ENCODE results near the gene CDK14. TPM values are rescaled to one million over a fixed set of nuclear protein-coding genes. Genes with fewer than 3 reads are reported as not detected.

Gene CDK14
- total and polyA plus RNA-seq, 2 donors (not counting 1 experiment from before 2014, with no cell fraction given) = 23.6 to 41.1 TPM

- Histone ChIP-seq H3K79me2 (ENCODE audit: control insufficient read depth, insufficient read depth, low read length) (peaks cover 17% of the 10 kb centered on the region), H4K20me1 (ENCODE audit: control insufficient read depth, extremely low read depth, insufficient read depth, low read length) (no peaks in the 10 kb centered on the region), H2AFZ (ENCODE audit: low read length) (no peak overlapping the region), H3K27me3 (ENCODE audit: control insufficient read depth, insufficient read depth, low read length) (no peaks in the 10 kb centered on the region), H3K9me3 (ENCODE audit: control insufficient read depth, insufficient read depth, low read depth, low read length) (no peaks in the 10 kb centered on the region), H3K36me3 (ENCODE audit: control insufficient read depth, insufficient read depth, low read length) (no peaks in the 10 kb centered on the region), H3K9ac (ENCODE audit: insufficient read depth, low read length) (no peak overlapping the region), H3K4me2 (ENCODE audit: extremely low read depth, insufficient read depth, low read length) (peak overlapping the region; percentile 29), H3K27ac (ENCODE audit: insufficient read depth, low read length) (no peak overlapping the region), H3K4me3 (replicated peaks in 1 of 4; ENCODE audit: control extremely low read depth in 1 of 4, insufficient read depth in 1 of 4, low read depth in 3 of 4, low read length in 4 of 4) (no peak overlapping the region), H3K4me1 (ENCODE audit: control insufficient read depth, extremely low read depth, insufficient read depth, low read length) (peaks cover 3% of the 10 kb centered on the region)
- DNase-seq (ENCODE audit: low read depth in 2 of 2) = no peak
- TF ChIP-seq CTCF (conservative IDR thresholded peaks at IDR 0.05 in 1 of 2, IDR thresholded peaks at IDR 0.05 in 1 of 2; ENCODE audit: low read depth in 1 of 2, low read length in 2 of 2) (no peak), EZH2 (IDR thresholded peaks at IDR 0.05; ENCODE audit: low read length, missing control alignments) (no peak)
These were observed 81.6 kb downstream of the CDK14 start for GRCh38 chr7:90677486-90678404.

GRCh38 chr7:90678986-90679385 is 82.9 kb downstream of the CDK14 start:
- H3K27ac ChIP-seq (ENCODE audit: insufficient read depth, low read length) = no peak overlapping the region
- no peaks in the 10 kb centered on the region for H4K20me1 ChIP-seq (ENCODE audit: control insufficient read depth, extremely low read depth, insufficient read depth, low read length)
- H3K4me1 ChIP-seq (ENCODE audit: control insufficient read depth, extremely low read depth, insufficient read depth, low read length) = peaks cover 5% of the 10 kb centered on the region
- H3K9ac ChIP-seq (ENCODE audit: insufficient read depth, low read length) = no peak overlapping the region
- H3K4me2 ChIP-seq (ENCODE audit: extremely low read depth, insufficient read depth, low read length) = no peak overlapping the region
- H3K9me3 ChIP-seq (ENCODE audit: control insufficient read depth, insufficient read depth, low read depth, low read length) = no peaks in the 10 kb centered on the region
- H3K4me3 ChIP-seq (replicated peaks in 1 of 4; ENCODE audit: control extremely low read depth in 1 of 4, insufficient read depth in 1 of 4, low read depth in 3 of 4, low read length in 4 of 4) = no peak overlapping the region
- no peaks in the 10 kb centered on the region for H3K36me3 ChIP-seq (ENCODE audit: control insufficient read depth, insufficient read depth, low read length)
- H3K27me3 ChIP-seq (ENCODE audit: control insufficient read depth, insufficient read depth, low read length) = no peaks in the 10 kb centered on the region
- peaks cover 23% of the 10 kb centered on the region for H3K79me2 ChIP-seq (ENCODE audit: control insufficient read depth, insufficient read depth, low read length)
- no peak overlapping the region for H2AFZ ChIP-seq (ENCODE audit: low read length)
- no peak for DNase-seq (ENCODE audit: low read depth in 2 of 2)
- TF ChIP-seq CTCF (conservative IDR thresholded peaks at IDR 0.05 in 1 of 2, IDR thresholded peaks at IDR 0.05 in 1 of 2; ENCODE audit: low read depth in 1 of 2, low read length in 2 of 2) = no peak

DNA sequence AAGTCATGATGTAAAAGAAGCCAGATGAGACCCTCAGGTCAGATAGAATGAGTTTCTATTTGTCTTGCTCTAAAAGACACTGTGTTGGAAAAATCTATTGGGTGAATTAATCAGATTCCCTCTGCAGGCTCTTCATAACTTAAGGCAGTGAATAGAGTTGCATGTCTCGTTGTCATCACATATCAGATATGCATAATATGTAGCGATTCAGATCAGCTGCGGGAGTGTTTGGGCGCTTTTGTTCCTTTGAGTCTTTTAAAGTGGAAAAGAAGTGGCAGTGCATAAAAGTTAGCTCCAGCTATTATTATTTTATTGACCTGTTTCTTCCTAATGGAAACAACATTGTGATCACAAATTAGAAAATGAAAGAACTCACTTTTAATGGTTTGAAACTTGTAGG is 84.4 kb downstream of the CDK14 start:
- no peak overlapping the region for H3K4me2 ChIP-seq (ENCODE audit: extremely low read depth, insufficient read depth, low read length)
- H2AFZ ChIP-seq (ENCODE audit: low read length) = no peak overlapping the region
- H3K9me3 ChIP-seq (ENCODE audit: control insufficient read depth, insufficient read depth, low read depth, low read length) = no peaks in the 10 kb centered on the region
- no peak for DNase-seq (ENCODE audit: low read depth in 2 of 2)
- H3K4me1 ChIP-seq (ENCODE audit: control insufficient read depth, extremely low read depth, insufficient read depth, low read length) = peaks cover 5% of the 10 kb centered on the region
- no peaks in the 10 kb centered on the region for H3K36me3 ChIP-seq (ENCODE audit: control insufficient read depth, insufficient read depth, low read length)
- H3K27ac ChIP-seq (ENCODE audit: insufficient read depth, low read length) = no peak overlapping the region
- TF ChIP-seq EZH2 (IDR thresholded peaks at IDR 0.05; ENCODE audit: low read length, missing control alignments) (no peak), CTCF (conservative IDR thresholded peaks at IDR 0.05 in 1 of 2, IDR thresholded peaks at IDR 0.05 in 1 of 2; ENCODE audit: low read depth in 1 of 2, low read length in 2 of 2) (no peak)
- no peaks in the 10 kb centered on the region for H4K20me1 ChIP-seq (ENCODE audit: control insufficient read depth, extremely low read depth, insufficient read depth, low read length)
- no peak overlapping the region for H3K9ac ChIP-seq (ENCODE audit: insufficient read depth, low read length)
- no peak overlapping the region for H3K4me3 ChIP-seq (replicated peaks in 1 of 4; ENCODE audit: control extremely low read depth in 1 of 4, insufficient read depth in 1 of 4, low read depth in 3 of 4, low read length in 4 of 4)
- peaks cover 26% of the 10 kb centered on the region for H3K79me2 ChIP-seq (ENCODE audit: control insufficient read depth, insufficient read depth, low read length)
- H3K27me3 ChIP-seq (ENCODE audit: control insufficient read depth, insufficient read depth, low read length) = no peaks in the 10 kb centered on the region

All from fibroblast of lung (primary cell).